Transverse colon (tissue), 3 donors: ENCODE data around the gene GNA15.

Experiments used
- POLR2A ChIP-seq: fragments of 450-650 bp; IDR thresholded peaks from one replicate; pipeline ENCODE4 v1.6.1; 2016; ENCODE audit warnings: antibody characterized with exemption, mild to moderate bottlenecking, moderate library complexity
- TF ChIP-seq, protein P1 (sequence below), 5 experiments: fragments of 200-600 bp in 3 of 5; fragments of 450-650 bp in 2 of 5; sonication (generic) in 3 of 5; IDR thresholded peaks; 1 replicate in 2 of 5; 2 replicates in 3 of 5; pipeline ENCODE4 v1.5.1; 2016 to 2017; ENCODE audit warnings: antibody characterized with exemption in 5 of 5, inconsistent platforms in 3 of 5, mild to moderate bottlenecking in 2 of 5, moderate library complexity in 1 of 5

DNA sequence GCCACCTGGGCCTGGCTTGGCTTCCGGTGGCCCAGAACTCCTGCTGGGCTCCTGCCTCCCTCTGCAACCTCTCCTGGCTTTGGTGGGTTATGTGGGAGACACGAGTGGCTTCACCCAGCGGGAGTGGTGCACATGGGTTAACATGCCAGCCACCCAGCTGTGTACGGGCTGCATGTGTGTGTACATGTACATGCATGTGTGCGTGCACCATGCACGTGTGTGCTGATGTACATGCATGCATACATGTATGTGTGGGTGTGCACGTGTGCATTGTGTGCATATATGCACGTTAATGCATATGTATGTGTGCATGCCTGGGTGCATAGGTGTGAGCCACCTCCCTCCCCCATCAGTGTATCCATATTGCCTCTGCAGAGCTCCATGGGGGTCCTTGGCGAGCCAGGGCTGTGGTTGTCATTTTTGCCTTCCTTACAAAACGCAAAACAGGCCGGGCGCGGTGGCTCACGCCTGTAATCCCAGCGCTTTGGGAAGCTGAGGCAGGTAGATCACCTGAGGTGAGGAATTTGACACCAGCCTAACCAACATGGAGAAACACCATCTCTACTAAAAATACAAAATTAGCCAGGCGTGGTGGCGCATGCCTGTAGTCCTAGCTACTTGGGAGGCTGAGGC, 29.2 kb upstream of the GNA15 start:
- TF ChIP-seq, protein P1, sequence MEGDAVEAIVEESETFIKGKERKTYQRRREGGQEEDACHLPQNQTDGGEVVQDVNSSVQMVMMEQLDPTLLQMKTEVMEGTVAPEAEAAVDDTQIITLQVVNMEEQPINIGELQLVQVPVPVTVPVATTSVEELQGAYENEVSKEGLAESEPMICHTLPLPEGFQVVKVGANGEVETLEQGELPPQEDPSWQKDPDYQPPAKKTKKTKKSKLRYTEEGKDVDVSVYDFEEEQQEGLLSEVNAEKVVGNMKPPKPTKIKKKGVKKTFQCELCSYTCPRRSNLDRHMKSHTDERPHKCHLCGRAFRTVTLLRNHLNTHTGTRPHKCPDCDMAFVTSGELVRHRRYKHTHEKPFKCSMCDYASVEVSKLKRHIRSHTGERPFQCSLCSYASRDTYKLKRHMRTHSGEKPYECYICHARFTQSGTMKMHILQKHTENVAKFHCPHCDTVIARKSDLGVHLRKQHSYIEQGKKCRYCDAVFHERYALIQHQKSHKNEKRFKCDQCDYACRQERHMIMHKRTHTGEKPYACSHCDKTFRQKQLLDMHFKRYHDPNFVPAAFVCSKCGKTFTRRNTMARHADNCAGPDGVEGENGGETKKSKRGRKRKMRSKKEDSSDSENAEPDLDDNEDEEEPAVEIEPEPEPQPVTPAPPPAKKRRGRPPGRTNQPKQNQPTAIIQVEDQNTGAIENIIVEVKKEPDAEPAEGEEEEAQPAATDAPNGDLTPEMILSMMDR (IDR thresholded peaks at IDR 0.05): no peak
- TF ChIP-seq POLR2A: no peak
